Retinal pigment epithelial cell (primary cell): ENCODE results near the gene TTLL7.

Experiments
- DNase-seq: peaks from one replicate; pipeline ENCODE4 v3.0.0-alpha.2; 2010; ENCODE audit warnings: low read depth
- H3K4me3 ChIP-seq: 2 replicates; pipeline ENCODE4 v1.5.1; 2011; ENCODE audit warnings: mild to moderate bottlenecking, low read length, control low read depth, moderate library complexity
- TF ChIP-seq, protein P1 (sequence below): conservative IDR thresholded peaks from 2 replicates; pipeline ENCODE4 v1.5.1; 2011; ENCODE audit warnings: low read depth, low read length, control low read depth, inconsistent platforms

The TTLL7 gene

DNA sequence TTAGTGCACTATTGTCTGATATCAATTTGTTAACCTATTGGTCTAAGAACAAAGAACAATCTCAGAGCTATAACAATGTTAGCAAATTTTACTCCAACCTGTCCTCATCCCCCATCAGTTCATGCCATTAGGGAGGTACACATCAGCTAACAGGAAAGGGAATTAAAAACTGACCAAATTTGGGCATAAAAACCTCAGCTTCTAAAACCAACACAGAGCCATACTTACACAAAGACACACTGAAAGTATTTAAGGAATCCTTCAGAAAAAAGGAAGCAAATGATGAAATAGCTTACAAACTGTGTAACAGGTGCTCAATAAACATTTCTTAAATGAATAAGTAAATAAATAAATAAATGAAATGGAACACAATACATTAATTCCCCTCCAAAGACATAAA is 89.2 kb downstream of the TTLL7 start:
- no peak overlapping the region for H3K4me3 ChIP-seq
- TF ChIP-seq, protein P1, sequence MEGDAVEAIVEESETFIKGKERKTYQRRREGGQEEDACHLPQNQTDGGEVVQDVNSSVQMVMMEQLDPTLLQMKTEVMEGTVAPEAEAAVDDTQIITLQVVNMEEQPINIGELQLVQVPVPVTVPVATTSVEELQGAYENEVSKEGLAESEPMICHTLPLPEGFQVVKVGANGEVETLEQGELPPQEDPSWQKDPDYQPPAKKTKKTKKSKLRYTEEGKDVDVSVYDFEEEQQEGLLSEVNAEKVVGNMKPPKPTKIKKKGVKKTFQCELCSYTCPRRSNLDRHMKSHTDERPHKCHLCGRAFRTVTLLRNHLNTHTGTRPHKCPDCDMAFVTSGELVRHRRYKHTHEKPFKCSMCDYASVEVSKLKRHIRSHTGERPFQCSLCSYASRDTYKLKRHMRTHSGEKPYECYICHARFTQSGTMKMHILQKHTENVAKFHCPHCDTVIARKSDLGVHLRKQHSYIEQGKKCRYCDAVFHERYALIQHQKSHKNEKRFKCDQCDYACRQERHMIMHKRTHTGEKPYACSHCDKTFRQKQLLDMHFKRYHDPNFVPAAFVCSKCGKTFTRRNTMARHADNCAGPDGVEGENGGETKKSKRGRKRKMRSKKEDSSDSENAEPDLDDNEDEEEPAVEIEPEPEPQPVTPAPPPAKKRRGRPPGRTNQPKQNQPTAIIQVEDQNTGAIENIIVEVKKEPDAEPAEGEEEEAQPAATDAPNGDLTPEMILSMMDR, result no peak
- no peak for DNase-seq

DNA sequence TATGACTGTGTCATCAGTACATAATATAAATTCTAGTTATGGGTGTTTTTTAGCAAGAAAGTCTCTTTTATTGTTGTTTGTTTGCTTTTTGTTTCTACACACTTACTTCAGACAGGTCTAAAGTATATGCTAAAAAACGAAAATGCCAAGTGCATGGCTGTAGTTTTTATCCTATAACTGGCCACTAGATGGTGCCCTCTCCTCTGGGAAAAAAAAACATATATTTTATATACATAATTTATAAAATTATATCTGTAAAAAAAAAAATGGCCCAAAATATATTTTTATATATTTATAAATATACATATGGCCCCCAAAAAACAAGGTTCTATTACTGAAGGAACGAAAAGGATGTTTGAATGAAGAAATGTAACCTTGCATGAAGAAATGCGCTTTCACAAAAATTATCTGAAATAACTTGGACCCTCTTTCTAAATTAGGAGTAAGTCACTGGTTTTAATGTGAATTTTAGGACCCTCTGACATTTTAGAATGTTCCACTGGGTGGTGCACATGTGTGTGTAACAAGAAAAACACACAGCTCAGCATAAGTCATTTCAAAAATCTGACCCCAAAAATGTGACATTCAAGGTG is 93.5 kb downstream of the TTLL7 start:
- TF ChIP-seq, protein P1, result peak; percentile 65
- H3K4me3 ChIP-seq, result no peak overlapping the region
- DNase-seq, result no peak

DNA sequence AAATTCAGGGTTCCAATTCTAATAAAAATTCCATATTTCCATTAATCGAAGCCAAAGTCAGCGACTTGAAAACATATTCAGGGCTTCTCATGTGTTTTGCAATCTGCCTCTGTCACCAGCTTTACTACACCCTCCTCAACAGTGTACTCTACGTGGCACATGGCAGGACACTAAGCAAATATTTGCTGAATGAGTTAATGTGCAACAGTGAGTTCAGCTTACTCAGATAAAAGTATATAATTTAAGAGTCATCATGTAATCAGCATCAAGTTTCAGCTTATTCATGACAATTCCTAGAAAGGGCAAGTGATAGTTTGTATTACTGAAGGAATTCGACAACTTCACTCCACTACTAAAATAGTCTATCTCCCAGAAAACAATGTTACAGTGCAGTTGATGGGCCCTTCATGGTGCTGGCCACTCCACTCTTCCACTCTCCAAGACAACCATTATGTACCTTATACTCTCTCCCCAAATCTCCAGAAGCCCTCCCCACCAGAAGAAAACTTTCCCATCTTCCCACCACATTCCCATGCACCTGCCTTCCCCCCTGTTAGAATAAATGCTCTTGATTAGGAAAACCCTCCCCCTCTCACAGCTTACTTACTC is 97.3 kb downstream of the TTLL7 start:
- TF ChIP-seq, protein P1, result no peak
- H3K4me3 ChIP-seq, result no peak overlapping the region
- no peak for DNase-seq

DNA sequence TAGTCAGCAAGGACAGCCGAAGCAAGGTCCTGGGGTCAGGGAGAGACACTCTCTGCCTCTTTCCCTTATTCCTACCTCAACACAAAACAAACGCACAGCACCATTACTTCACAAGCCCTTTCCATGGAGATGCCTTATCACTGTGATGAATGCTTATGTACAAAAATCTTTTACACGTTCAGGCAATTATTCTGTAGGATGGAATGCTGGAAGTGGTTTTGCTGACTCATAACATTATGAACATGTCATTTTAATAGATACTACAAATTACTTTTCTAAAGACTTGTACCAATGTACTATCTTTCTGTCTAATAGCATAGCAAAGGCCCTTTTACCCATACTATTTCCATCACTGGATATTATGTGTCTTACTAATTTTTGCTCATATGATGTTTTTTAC is 98.4 kb downstream of the TTLL7 start:
- DNase-seq, result no peak
- no peak overlapping the region for H3K4me3 ChIP-seq
- TF ChIP-seq, protein P1, result no peak

GRCh38 chr1:83897516-83897915 is 101.4 kb downstream of the TTLL7 start:
- DNase-seq, result no peak
- TF ChIP-seq, protein P1, result no peak
- H3K4me3 ChIP-seq, result no peak overlapping the region

- no peak for DNase-seq
- no peak overlapping the region for H3K4me3 ChIP-seq
- TF ChIP-seq, protein P1, result no peak
Measured at GRCh38 chr1:83896299-83896698, 102.6 kb downstream of the TTLL7 start.

- H3K4me3 ChIP-seq, result no peak overlapping the region
- no peak for DNase-seq
- TF ChIP-seq, protein P1, result no peak
Measured at GRCh38 chr1:83889707-83890106, 109.2 kb downstream of the TTLL7 start.
